ENCODE results near the gene TRAM2.

Gene TRAM2

DNA sequence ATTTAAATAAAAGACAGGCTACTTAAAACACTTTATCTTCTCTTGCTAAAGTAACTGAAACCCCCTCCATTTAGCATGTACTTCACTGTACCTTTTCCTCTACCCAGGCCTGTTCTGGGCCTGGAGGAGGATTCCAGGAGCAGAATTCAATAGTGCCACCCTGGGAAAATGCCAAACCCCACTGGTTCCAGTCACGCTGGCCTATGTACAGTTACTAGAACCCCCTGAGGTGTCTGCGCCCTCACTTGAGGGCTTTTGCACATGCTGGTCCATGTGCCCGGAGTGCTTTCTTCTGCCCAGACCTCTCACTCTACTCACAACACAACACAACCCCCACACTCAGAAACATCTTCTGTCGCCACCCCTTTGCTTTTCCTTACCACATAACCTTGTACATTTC is 45.5 kb downstream of the TRAM2 start:
- TF ChIP-seq, protein P1, sequence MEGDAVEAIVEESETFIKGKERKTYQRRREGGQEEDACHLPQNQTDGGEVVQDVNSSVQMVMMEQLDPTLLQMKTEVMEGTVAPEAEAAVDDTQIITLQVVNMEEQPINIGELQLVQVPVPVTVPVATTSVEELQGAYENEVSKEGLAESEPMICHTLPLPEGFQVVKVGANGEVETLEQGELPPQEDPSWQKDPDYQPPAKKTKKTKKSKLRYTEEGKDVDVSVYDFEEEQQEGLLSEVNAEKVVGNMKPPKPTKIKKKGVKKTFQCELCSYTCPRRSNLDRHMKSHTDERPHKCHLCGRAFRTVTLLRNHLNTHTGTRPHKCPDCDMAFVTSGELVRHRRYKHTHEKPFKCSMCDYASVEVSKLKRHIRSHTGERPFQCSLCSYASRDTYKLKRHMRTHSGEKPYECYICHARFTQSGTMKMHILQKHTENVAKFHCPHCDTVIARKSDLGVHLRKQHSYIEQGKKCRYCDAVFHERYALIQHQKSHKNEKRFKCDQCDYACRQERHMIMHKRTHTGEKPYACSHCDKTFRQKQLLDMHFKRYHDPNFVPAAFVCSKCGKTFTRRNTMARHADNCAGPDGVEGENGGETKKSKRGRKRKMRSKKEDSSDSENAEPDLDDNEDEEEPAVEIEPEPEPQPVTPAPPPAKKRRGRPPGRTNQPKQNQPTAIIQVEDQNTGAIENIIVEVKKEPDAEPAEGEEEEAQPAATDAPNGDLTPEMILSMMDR (IDR thresholded peaks at IDR 0.05; ENCODE audit: low read depth, low read length): no peak
- no peak overlapping the region for H3K4me3 ChIP-seq (ENCODE audit: low read depth, low read length)

GRCh38 chr6:52530351-52530750 is 46.5 kb downstream of the TRAM2 start:
- TF ChIP-seq, protein P1 (IDR thresholded peaks at IDR 0.05; ENCODE audit: low read depth, low read length): no peak
- no peak overlapping the region for H3K4me3 ChIP-seq (ENCODE audit: low read depth, low read length)

- no peak overlapping the region for H3K4me3 ChIP-seq (ENCODE audit: low read depth, low read length)
- TF ChIP-seq, protein P1 (IDR thresholded peaks at IDR 0.05; ENCODE audit: low read depth, low read length): no peak
Measured at GRCh38 chr6:52529311-52529710, 47.5 kb downstream of the TRAM2 start.

GRCh38 chr6:52527436-52527835 is 49.4 kb downstream of the TRAM2 start:
- no peak overlapping the region for H3K4me3 ChIP-seq (ENCODE audit: low read depth, low read length)
- TF ChIP-seq, protein P1 (IDR thresholded peaks at IDR 0.05; ENCODE audit: low read depth, low read length): no peak

GRCh38 chr6:52526634-52527033 is 50.2 kb downstream of the TRAM2 start:
- TF ChIP-seq, protein P1 (IDR thresholded peaks at IDR 0.05; ENCODE audit: low read depth, low read length): no peak
- no peak overlapping the region for H3K4me3 ChIP-seq (ENCODE audit: low read depth, low read length)

- no peak overlapping the region for H3K4me3 ChIP-seq (ENCODE audit: low read depth, low read length)
- TF ChIP-seq, protein P1 (IDR thresholded peaks at IDR 0.05; ENCODE audit: low read depth, low read length): no peak
Measured at GRCh38 chr6:52524918-52525317, 51.9 kb downstream of the TRAM2 start.

DNA sequence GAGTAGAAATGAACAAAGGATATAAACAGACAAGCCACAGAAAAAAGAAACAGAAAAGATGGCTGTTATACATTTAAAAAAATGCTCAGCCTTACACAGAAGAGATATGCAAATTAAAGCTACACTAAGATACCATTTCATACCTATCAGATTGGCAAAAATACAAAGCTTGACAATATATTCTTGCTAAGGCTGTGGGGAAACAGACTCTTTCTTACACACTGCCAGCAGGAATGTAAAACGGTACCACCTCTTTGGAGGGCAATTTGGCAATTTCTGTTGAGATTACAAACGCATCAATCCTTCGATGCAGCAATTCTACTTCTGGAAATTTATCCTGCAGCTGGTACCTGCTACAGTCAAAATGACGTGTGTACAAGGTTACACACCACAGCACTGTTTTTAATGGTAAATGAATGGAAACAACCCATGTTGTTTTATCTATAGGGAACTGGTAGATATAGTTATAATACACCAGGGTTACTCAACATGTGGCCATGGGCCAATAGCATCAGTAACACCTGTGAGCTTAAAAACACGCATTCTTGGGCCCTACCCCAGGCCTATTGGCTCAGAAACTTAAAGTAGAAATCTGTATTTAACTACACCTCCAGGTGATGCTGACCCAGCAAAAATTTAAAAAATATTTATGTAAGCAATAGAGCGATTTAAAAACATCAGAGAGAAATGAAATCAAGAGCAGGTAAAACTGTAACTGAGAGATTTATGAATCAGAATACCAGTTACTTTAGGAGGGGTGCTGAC is 53.3 kb downstream of the TRAM2 start:
- no peak overlapping the region for H3K4me3 ChIP-seq (ENCODE audit: low read depth, low read length)
- TF ChIP-seq, protein P1 (IDR thresholded peaks at IDR 0.05; ENCODE audit: low read depth, low read length): no peak

All from WI38 (cell line).